Measurements from ENCODE around the gene ARL16. TPM values are rescaled to one million over a fixed set of nuclear protein-coding genes. Genes with fewer than 3 reads are reported as not detected.
"Not testable (repeated sequence)": the region's sequence is repeated elsewhere in the genome, so short reads cannot be mapped to it uniquely, and the experiment has no call there.

Gene ARL16
- polyA plus RNA-seq, 4 donors: 36.9 to 49.1 (median 45.4) TPM

DNA sequence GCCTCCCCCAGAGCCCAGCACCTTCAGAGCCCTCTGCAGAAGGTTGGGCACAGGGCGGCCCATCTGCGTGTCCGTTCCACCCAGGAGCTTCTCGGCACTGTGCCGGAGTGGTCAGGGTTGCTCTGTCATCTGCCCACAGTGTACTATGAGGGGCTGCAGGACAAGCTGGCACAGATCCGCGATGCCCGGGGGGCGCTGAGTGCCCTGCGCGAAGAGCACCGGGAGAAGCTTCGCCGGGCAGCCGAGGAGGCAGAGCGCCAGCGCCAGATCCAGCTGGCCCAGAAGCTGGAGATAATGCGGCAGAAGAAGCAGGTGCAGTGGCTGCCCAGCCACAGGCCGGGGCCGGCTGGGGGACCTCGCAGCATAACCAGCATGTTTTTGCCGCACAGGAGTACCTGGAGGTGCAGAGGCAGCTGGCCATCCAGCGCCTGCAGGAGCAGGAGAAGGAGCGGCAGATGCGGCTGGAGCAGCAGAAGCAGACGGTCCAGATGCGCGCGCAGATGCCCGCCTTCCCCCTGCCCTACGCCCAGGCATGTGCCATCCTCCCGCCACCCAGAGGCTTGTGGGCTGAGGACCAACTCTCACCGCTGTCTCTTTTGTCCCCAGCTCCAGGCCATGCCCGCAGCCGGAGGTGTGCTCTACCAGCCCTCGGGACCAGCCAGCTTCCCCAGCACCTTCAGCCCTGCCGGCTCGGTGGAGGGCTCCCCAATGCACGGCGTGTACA is 12.8 kb upstream of the ARL16 start:
- DNase-seq (ENCODE audit: low read depth in 4 of 4, low spot score in 3 of 4): no peak

DNA sequence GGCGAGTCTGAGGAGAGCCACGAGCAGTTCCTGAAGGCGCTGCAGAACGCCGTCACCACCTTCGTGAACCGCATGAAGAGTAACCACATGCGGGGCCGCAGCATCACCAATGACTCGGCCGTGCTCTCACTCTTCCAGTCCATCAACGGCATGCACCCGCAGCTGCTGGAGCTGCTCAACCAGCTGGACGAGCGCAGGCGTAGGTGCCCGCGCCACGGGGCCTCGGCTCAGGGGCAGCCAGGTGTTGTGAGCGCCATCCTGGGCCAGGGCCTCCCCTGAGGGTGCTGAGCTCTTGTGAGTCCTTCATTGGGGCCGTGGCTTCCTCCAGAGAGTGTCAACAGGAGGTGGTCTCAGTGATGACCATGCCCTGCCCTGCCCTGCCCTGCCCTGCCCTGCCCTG is 12.2 kb upstream of the ARL16 start:
- DNase-seq (ENCODE audit: low read depth in 4 of 4, low spot score in 3 of 4): no peak

DNA sequence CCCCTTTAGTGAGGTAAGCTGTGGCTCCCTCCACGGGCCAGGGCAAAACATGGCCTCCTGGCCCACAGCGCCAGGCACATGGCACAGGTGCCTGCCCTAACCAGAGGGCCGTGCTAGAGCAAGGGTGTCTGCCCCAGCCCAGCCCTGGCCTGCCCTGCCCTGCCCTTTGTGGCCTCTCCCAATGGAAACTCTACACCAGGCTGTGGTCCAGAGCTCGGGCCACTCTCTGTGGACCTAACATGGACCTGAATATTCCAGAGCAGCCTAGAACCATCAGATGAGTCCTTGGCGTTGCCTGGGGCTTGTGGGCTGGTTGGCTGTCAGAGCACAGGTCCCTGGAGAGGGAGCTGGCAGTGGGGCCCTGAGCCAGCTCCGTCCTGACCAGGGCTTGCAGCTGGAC is 11.6 kb upstream of the ARL16 start:
- no peak for DNase-seq (ENCODE audit: low read depth in 4 of 4, low spot score in 3 of 4)

DNA sequence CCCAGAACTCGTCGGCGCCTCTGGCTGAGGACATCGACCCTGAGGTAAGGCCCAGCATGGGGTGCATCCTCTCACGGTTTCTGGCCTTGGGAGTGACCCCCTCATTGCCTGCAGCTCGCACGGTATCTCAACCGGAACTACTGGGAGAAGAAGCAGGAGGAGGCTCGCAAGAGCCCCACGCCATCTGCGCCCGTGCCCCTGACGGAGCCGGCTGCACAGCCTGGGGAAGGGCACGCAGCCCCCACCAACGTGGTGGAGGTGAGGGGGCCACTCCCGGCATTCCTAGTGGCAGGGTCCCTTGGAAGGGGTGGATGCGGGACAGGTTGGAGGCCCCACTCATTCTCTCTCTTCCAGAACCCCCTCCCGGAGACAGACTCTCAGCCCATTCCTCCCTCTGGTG is 11.2 kb upstream of the ARL16 start:
- no peak for DNase-seq (ENCODE audit: low read depth in 4 of 4, low spot score in 3 of 4)

- DNase-seq (ENCODE audit: low read depth in 4 of 4, low spot score in 3 of 4): no peak
Observed at GRCh38 chr17:81693509-81694210, 10.1 kb upstream of the ARL16 start.

- no peak for DNase-seq (ENCODE audit: low read depth in 4 of 4, low spot score in 3 of 4)
Observed at GRCh38 chr17:81691608-81692007, 8.0 kb upstream of the ARL16 start.

- DNase-seq (ENCODE audit: low read depth in 4 of 4, low spot score in 3 of 4): no peak
Observed at GRCh38 chr17:81691196-81691595, 7.6 kb upstream of the ARL16 start.

GRCh38 chr17:81690549-81690948 is 7.0 kb upstream of the ARL16 start:
- no peak for DNase-seq (ENCODE audit: low read depth in 4 of 4, low spot score in 3 of 4)

- no peak for DNase-seq (ENCODE audit: low read depth in 4 of 4, low spot score in 3 of 4)
Observed at GRCh38 chr17:81690066-81690465, 6.5 kb upstream of the ARL16 start.

- no peak for DNase-seq (ENCODE audit: low read depth in 4 of 4, low spot score in 3 of 4)
Observed at GRCh38 chr17:81688616-81689015, 5.0 kb upstream of the ARL16 start.

- no peak for DNase-seq (ENCODE audit: low read depth in 4 of 4, low spot score in 3 of 4)
Observed at GRCh38 chr17:81687770-81688541, 4.4 kb upstream of the ARL16 start.

DNA sequence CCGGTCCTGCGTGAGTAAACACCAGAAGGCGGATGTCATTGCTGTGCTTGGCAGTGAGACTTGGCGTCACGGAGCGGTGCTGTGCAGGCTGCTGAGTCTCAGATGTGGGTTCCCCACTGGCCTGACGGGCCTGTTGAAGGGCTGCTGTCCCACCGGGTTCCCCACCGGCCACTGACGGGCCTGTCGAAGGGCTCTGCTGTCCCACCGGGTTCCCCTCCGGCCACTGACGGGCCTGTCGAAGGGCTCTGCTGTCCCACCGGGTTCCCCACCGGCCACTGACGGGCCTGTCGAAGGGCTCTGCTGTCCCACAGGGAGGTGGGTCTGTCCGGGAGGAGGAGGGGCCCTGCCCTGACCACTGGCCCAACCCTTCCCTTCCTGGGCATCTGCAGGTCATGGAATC is 3.0 kb upstream of the ARL16 start:
- no peak for DNase-seq (ENCODE audit: low read depth in 4 of 4, low spot score in 3 of 4)

DNA sequence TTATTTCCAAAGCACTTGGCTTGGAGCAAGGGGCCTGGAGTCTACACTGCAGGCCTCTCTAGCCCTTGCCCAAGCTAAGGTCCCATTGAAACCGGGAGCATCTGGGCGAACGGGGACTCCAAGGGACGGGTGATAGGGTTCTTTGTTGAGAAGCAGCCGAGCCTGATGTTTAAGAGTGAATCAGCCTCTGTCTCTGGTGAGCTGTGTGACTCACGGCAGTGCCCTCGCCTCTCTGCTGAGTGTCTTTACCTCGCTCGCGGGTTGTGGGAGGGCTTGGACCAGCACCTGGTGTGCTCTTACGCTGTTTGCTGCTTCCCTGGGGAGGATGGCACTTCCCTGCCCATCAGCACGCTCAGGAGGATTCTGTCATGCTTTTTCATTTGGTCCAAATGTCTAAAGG is 1.5 kb upstream of the ARL16 start:
- no peak for DNase-seq (ENCODE audit: low read depth in 4 of 4, low spot score in 3 of 4)

GRCh38 chr17:81684442-81684911 is 880 bp upstream of the ARL16 start:
- DNase-seq (ENCODE audit: low read depth in 4 of 4, low spot score in 3 of 4): no peak

DNA sequence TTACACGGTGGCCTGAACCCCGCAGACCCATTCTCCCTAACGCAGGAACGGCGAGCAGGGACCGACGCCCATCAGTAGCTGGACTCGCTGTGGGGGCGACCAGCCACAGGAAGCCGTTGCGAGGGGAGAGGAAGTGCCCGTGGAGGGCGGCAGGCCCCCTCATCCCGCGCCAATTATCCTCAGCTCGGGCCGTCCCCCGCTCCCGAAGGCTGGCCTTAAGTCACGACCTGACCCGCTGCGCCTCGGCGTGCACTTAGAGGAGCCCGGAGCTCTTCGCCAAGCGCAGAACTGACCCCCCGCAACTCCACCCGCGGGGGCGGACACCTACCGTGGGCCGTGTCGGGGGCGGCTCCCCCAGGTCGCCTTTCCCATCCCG is 401 bp downstream of the ARL16 start:
- no peak for DNase-seq (ENCODE audit: low read depth in 4 of 4, low spot score in 3 of 4)

DNA sequence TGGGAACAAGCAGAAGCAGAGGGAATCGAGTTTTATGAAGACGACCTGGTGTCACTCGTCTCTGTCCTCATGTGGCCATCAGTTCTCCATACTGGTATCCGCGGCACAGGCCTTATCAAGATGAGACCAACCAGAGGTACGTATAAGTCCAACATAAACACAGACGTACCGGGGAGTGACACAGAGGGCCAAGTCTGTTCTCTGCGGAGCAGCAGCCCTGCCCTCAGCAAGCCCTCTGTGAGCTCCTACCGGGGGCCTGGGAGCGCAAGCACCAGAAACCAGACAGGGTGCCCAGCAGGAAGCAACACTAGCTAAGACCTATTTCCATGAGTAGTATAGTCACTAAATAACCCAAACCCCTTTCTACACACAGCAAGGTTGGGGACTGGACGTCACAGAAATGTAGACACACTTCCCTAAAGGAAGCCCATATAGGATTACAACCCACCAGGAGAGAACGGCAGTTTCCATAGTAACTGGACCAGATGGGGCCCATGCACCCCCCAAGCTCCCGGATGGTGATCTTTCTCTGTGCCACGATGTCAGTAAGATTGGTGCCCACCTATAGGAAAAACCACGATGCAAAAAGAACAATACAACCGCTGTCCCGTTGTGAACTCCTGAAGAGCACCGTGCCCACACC is 911 bp downstream of the ARL16 start:
- no peak for DNase-seq (ENCODE audit: low read depth in 4 of 4, low spot score in 3 of 4)

DNA sequence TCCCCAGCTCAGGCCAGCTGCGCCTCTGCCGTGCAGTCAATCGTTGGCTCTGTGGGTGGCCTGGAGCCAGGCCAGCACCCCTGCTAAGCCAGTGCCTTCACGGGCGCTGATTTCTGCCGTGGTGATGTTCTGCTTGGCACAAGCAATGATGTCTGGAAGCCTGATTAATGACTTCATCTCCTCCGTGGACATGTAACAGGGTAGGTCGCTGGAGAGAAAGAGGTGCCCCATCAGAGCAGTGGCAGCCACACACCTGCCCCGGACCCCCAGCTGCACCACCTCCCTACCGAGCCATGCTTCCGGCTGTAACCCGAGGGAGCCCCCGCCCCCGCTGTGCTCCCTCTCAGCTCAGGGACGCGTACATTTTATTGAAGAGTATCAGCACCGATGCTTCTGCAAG is 1.9 kb downstream of the ARL16 start:
- DNase-seq (ENCODE audit: low read depth in 4 of 4, low spot score in 3 of 4): no peak

- DNase-seq (ENCODE audit: low read depth in 4 of 4, low spot score in 3 of 4): no peak
Observed at GRCh38 chr17:81680150-81680549, 3.4 kb downstream of the ARL16 start.

- no peak for DNase-seq (ENCODE audit: low read depth in 4 of 4, low spot score in 3 of 4)
Observed at GRCh38 chr17:81676906-81677305, 6.7 kb downstream of the ARL16 start.

GRCh38 chr17:81675515-81676221 is 7.9 kb downstream of the ARL16 start:
- not testable (repeated sequence) for DNase-seq (ENCODE audit: low read depth in 4 of 4, low spot score in 3 of 4)

Measured in right renal pelvis (tissue), 4 donors.